HG03064 (cell line): Measurements from ENCODE around the gene FBXO33.
A peak's percentile ranks its signal among the peaks of the same experiment; 100 is the strongest.

Source experiments
- ATAC-seq: cut with Tn5 transposase; IDR thresholded peaks from one replicate; pipeline ENCODE4 v1.9.1; 2021; ENCODE audit warnings: low read depth; ENCODE audit not compliant: unreplicated experiment

FBXO33 gene

GRCh38 chr14:39432179-39432618, at the start of gene FBXO33:
Gene FBXO33 (minus strand): TSS chr14:39432433. CDS start chr14:39432162, 271 bp downstream.
- peak; percentile 69 for ATAC-seq

GRCh38 chr14:39474416-39474911, 42.2 kb upstream of the FBXO33 start:
- no peak for ATAC-seq

- ATAC-seq, result no peak
Measured at GRCh38 chr14:39472078-39472477, 39.8 kb upstream of the FBXO33 start.

- ATAC-seq, result peak; percentile 98
Measured at GRCh38 chr14:39469094-39469710, 37.0 kb upstream of the FBXO33 start.

GRCh38 chr14:39467889-39468524, 35.8 kb upstream of the FBXO33 start:
- ATAC-seq, result no peak

- ATAC-seq, result no peak
Measured at GRCh38 chr14:39459795-39460478, 27.7 kb upstream of the FBXO33 start.

- ATAC-seq, result no peak
Measured at GRCh38 chr14:39456702-39457250, 24.5 kb upstream of the FBXO33 start.

GRCh38 chr14:39454906-39455539, 22.8 kb upstream of the FBXO33 start:
- ATAC-seq, result no peak

- no peak for ATAC-seq
Measured at GRCh38 chr14:39452680-39453079, 20.4 kb upstream of the FBXO33 start.

- ATAC-seq, result no peak
Measured at GRCh38 chr14:39451811-39452210, 19.6 kb upstream of the FBXO33 start.

GRCh38 chr14:39447175-39447661, 15.0 kb upstream of the FBXO33 start:
- ATAC-seq, result no peak

GRCh38 chr14:39446131-39446744, 14.0 kb upstream of the FBXO33 start:
- ATAC-seq, result no peak

- no peak for ATAC-seq
Measured at GRCh38 chr14:39442293-39442692, 10.1 kb upstream of the FBXO33 start.

- no peak for ATAC-seq
Measured at GRCh38 chr14:39441805-39442204, 9.6 kb upstream of the FBXO33 start.

- no peak for ATAC-seq
Measured at GRCh38 chr14:39440975-39441374, 8.7 kb upstream of the FBXO33 start.

GRCh38 chr14:39435241-39435640, 3.0 kb upstream of the FBXO33 start:
- no peak for ATAC-seq

- no peak for ATAC-seq
Measured at GRCh38 chr14:39434401-39434800, 2.2 kb upstream of the FBXO33 start.

- ATAC-seq, result no peak
Measured at GRCh38 chr14:39433452-39433813, 1.2 kb upstream of the FBXO33 start.

- ATAC-seq, result peak; percentile 71
Measured at GRCh38 chr14:39432619-39433451, 602 bp upstream of the FBXO33 start.
